H1 (cell line): ENCODE data around the gene ATP13A2. TPM values are rescaled to one million over a fixed set of nuclear protein-coding genes. Genes with fewer than 3 reads are reported as not detected.

ENCODE experiments used
- CTCF ChIA-PET: fragments of 300-600 bp; sonication (Branson Sonifier 250); formaldehyde crosslinking; loops from one replicate; lab custom pipeline; 2021; ENCODE audit not compliant: partially characterized antibody; lab: Charles Lee
- POLR2A ChIA-PET: fragments of 300-600 bp; sonication (Branson Sonifier 250); formaldehyde crosslinking; loops from one replicate; lab custom pipeline; 2021; ENCODE audit warnings: inconsistent platforms; ENCODE audit not compliant: partially characterized antibody; lab: Charles Lee
- DNase-seq, 2 experiments: peaks; one replicate each; pipeline versions ENCODE4 v3.0.0 to v3.0.0-alpha.2; 2010 to 2022; ENCODE audit warnings: low spot score in 2 of 2, low read depth in 1 of 2, mixed read lengths in 1 of 2
- FAIRE-seq: peaks from 2 replicates; lab custom pipeline; 2011; peaks lifted over from hg19 to GRCh38; lab: Jason Lieb, UNC
- H2AFZ ChIP-seq: 2 replicates; pipeline ENCODE4 v1.8.1; 2012; ENCODE audit warnings: low read length, inconsistent platforms
- H2AK5ac ChIP-seq: 2 replicates; pipeline ENCODE4 v1.6.1; 2013; ENCODE audit warnings: low read depth, low read length
- H2BK120ac ChIP-seq: replicated peaks from 2 replicates; pipeline ENCODE3; 2013; ENCODE audit warnings: low read depth, low read length, inconsistent platforms
- H2BK12ac ChIP-seq: 2 replicates; pipeline ENCODE4 v1.6.1; 2013; ENCODE audit warnings: low read depth, low read length
- H2BK15ac ChIP-seq: 2 replicates; pipeline ENCODE4 v1.6.1; 2013; ENCODE audit warnings: low read length
- H2BK20ac ChIP-seq: 2 replicates; pipeline ENCODE4 v1.6.1; 2013; ENCODE audit warnings: low read length
- H2BK5ac ChIP-seq: 2 replicates; pipeline ENCODE4 v1.6.1; 2013; ENCODE audit warnings: low read depth, low read length
- H3K14ac ChIP-seq: 2 replicates; pipeline ENCODE4 v1.6.1; 2013; ENCODE audit warnings: inconsistent platforms; ENCODE audit not compliant: insufficient read length
- H3K18ac ChIP-seq: 2 replicates; pipeline ENCODE4 v1.6.1; 2013; ENCODE audit warnings: low read length; ENCODE audit errors: extremely low read depth
- H3K23ac ChIP-seq: 2 replicates; pipeline ENCODE4 v1.6.1; 2013; ENCODE audit warnings: inconsistent platforms; ENCODE audit not compliant: insufficient read length
- H3K23me2 ChIP-seq: 2 replicates; pipeline ENCODE4 v1.6.1; 2013; ENCODE audit warnings: low read depth, low read length
- H3K27ac ChIP-seq: 2 replicates; pipeline ENCODE4 v1.6.1; 2011; ENCODE audit warnings: low read depth, low read length, inconsistent platforms
- H3K27me3 ChIP-seq, 4 experiments: replicated peaks in 1 of 4; 1 replicate in 1 of 4; 2 replicates in 3 of 4; pipeline versions ENCODE4 v1.6.1 to v1.8.1; 2011 to 2013; ENCODE audit warnings: low read length in 3 of 4, mild to moderate bottlenecking in 3 of 4, inconsistent platforms in 2 of 4, mixed read lengths in 2 of 4, moderate library complexity in 1 of 4; ENCODE audit not compliant: control insufficient read depth in 3 of 4, insufficient read depth in 3 of 4; ENCODE audit errors: extremely low read depth in 1 of 4
- H3K36me3 ChIP-seq, 4 experiments: 2 replicates each; pipeline versions ENCODE4 v1.6.1 to v1.8.1; 2011 to 2013; ENCODE audit warnings: mild to moderate bottlenecking in 4 of 4, low read length in 3 of 4, moderate library complexity in 2 of 4, control low read depth in 1 of 4, inconsistent platforms in 1 of 4; ENCODE audit not compliant: insufficient read depth in 4 of 4, control insufficient read depth in 2 of 4
- H3K4ac ChIP-seq: replicated peaks from 2 replicates; pipeline ENCODE3; 2013; ENCODE audit warnings: low read length, low read depth, mixed read lengths, inconsistent platforms; ENCODE audit not compliant: insufficient read length
- H3K4me1 ChIP-seq, 4 experiments: replicated peaks in 1 of 4; 1 replicate in 1 of 4; 2 replicates in 3 of 4; pipeline versions ENCODE4 v1.6.1 to v1.8.1; 2011 to 2013; ENCODE audit warnings: low read length in 3 of 4, inconsistent platforms in 2 of 4, mixed read lengths in 1 of 4; ENCODE audit not compliant: insufficient read depth in 4 of 4, control insufficient read depth in 3 of 4
- H3K4me2 ChIP-seq, 2 experiments: 2 replicates each; pipeline versions ENCODE4 v1.6.1 to v1.8.1; 2011 to 2013; ENCODE audit warnings: low read depth in 2 of 2, low read length in 2 of 2, control low read depth in 1 of 2, inconsistent platforms in 1 of 2, mild to moderate bottlenecking in 1 of 2; ENCODE audit not compliant: insufficient read depth in 1 of 2
- H3K4me3 ChIP-seq, 4 experiments: fragments of 200-600, 300-600 bp in 1 of 4; sonication (generic), shearing (Covaris generic), sonication (Bioruptor Twin) in 1 of 4; 2 replicates each; pipeline versions ENCODE4 v1.5.1 to v1.8.1; 2011 to 2016; ENCODE audit warnings: low read length in 4 of 4, low read depth in 3 of 4, control low read depth in 2 of 4, inconsistent platforms in 2 of 4, mild to moderate bottlenecking in 2 of 4, mixed read lengths in 1 of 4, moderate library complexity in 1 of 4; ENCODE audit not compliant: insufficient read depth in 2 of 4; ENCODE audit errors: extremely low read depth in 1 of 4
- H3K56ac ChIP-seq: replicated peaks from 2 replicates; pipeline ENCODE3; 2013; ENCODE audit warnings: low read depth, mild to moderate bottlenecking, mixed read lengths, low read length, inconsistent platforms; ENCODE audit not compliant: insufficient read length
- H3K79me1 ChIP-seq: 2 replicates; pipeline ENCODE4 v1.6.1; 2013; ENCODE audit warnings: low read depth, low read length, control low read depth
- H3K79me2 ChIP-seq, 2 experiments: 2 replicates each; pipeline versions ENCODE4 v1.6.1 to v1.8.1; 2012 to 2013; ENCODE audit warnings: low read length in 2 of 2, mild to moderate bottlenecking in 2 of 2, inconsistent platforms in 1 of 2; ENCODE audit not compliant: insufficient read depth in 2 of 2, control insufficient read depth in 1 of 2
- H3K9ac ChIP-seq, 4 experiments: replicated peaks in 1 of 4; 1 replicate in 1 of 4; 2 replicates in 3 of 4; pipeline versions ENCODE4 v1.6.1 to v1.8.1; 2011 to 2013; ENCODE audit warnings: low read depth in 3 of 4, low read length in 3 of 4, control low read depth in 2 of 4, mild to moderate bottlenecking in 2 of 4, moderate library complexity in 2 of 4, inconsistent platforms in 1 of 4; ENCODE audit errors: extremely low read depth in 1 of 4
- H3K9me3 ChIP-seq, 2 experiments: 2 replicates each; pipeline versions ENCODE4 v1.6.1 to v1.8.1; 2012 to 2013; ENCODE audit warnings: mild to moderate bottlenecking in 2 of 2, moderate library complexity in 2 of 2, control low read depth in 1 of 2, inconsistent platforms in 1 of 2, low read depth in 1 of 2, low read length in 1 of 2, mixed read lengths in 1 of 2; ENCODE audit not compliant: insufficient read depth in 2 of 2
- H4K20me1 ChIP-seq, 2 experiments: replicated peaks in 1 of 2; 2 replicates each; pipeline versions ENCODE3 to v1.8.1; 2011 to 2013; ENCODE audit warnings: inconsistent platforms in 2 of 2, low read length in 2 of 2, mild to moderate bottlenecking in 1 of 2; ENCODE audit not compliant: insufficient read depth in 2 of 2, control insufficient read depth in 1 of 2
- H4K5ac ChIP-seq: 2 replicates; pipeline ENCODE4 v1.6.1; 2013; ENCODE audit warnings: low read length, low read depth, mixed read lengths, inconsistent platforms; ENCODE audit not compliant: insufficient read length
- H4K8ac ChIP-seq: 2 replicates; pipeline ENCODE4 v1.8.0; 2013; ENCODE audit warnings: mild to moderate bottlenecking, moderate library complexity, low read length, inconsistent platforms; ENCODE audit not compliant: insufficient read depth; ENCODE audit errors: extremely low read depth
- H4K91ac ChIP-seq: replicated peaks from 2 replicates; pipeline ENCODE3; 2013; ENCODE audit warnings: low read length, mixed read lengths, inconsistent platforms; ENCODE audit not compliant: insufficient read length
- BCL11A ChIP-seq, 2 experiments: IDR thresholded peaks; one replicate each; pipeline ENCODE4 v1.6.1; 2011; ENCODE audit warnings: low read depth in 2 of 2, low read length in 2 of 2, mild to moderate bottlenecking in 2 of 2
- KDM5A ChIP-seq: fragments of 200-600 bp; IDR thresholded peaks from 2 replicates; pipeline ENCODE4 v1.7.1; 2012; ENCODE audit warnings: mild to moderate bottlenecking, low read length, inconsistent platforms, mixed read lengths
- WGBS, 2 experiments: shearing (Covaris generic) in 1 of 2; methylation state at CpG; one replicate each; pipeline versions ENCODE4 v1.1.6 to v1.1.7; 2013 to 2015; ENCODE audit warnings: low lambda C conversion rate in 2 of 2, mixed read lengths in 2 of 2, inconsistent platforms in 1 of 2, low coverage in 1 of 2, missing lambda C conversion rate in 1 of 2; ENCODE audit not compliant: insufficient replicate concordance in 2 of 2, insufficient coverage in 1 of 2, insufficient read length in 1 of 2; ENCODE audit errors: extremely low coverage in 1 of 2, missing lambda C conversion rate in 1 of 2; 5-methylcytosine and 5-hydroxymethylcytosine counted together
- polyA plus RNA-seq, 7 experiments: library from polyadenylated mRNA; depleted of rRNA in 3 of 7; stranded (reverse) in 5 of 7; unstranded in 2 of 7; fragments of >200 nt in 5 of 7; fragments of 200-250 nt in 2 of 7; gene quantifications; 1 replicate in 5 of 7; 2 replicates in 1 of 7; 4 replicates in 1 of 7; pipeline versions ENCODE4 v1.2.1 to v1.2.3, GENCODE V29; 2011 to 2013; ENCODE audit warnings: missing spikeins in 2 of 7, mixed read lengths in 2 of 7
- total RNA-seq: library from RNA; stranded (reverse); fragmentation: NEBNext Ultra II Directional; extraction: Animal tissue kit (Norgen Biotek cat#: 25700); gene quantifications from 2 replicates; pipeline ENCODE4 v1.2.1, GENCODE V29; 2021

Gene ATP13A2
- total and polyA plus RNA-seq, 2 of the 8 experiments (the other 6 are each of a cell fraction or from before 2014, with no cell fraction given), result 82.1 to 83.6 TPM

- Histone ChIP-seq H3K9ac (no peak overlapping the region), H3K79me1 (no peaks in the 10 kb centered on the region), H3K56ac (no peak overlapping the region), H4K91ac (no peak overlapping the region), H4K20me1 (peaks cover 0 to 2% of the 10 kb centered on the region in 2 experiments), H4K8ac (no peak overlapping the region), H3K23me2 (no peaks in the 10 kb centered on the region), H3K4me2 (no peak overlapping the region), H3K27me3 (no peaks in the 10 kb centered on the region), H2AK5ac (no peak overlapping the region), H3K79me2 (no peaks in the 10 kb centered on the region), H3K4me3 (no peak overlapping the region), H3K18ac (no peak overlapping the region), H4K5ac (no peak overlapping the region), H3K14ac (no peak overlapping the region), H3K36me3 (peaks cover 4 to 28% (median 5%) of the 10 kb centered on the region in 4 experiments; a peak in 6 of 8 replicates), H2BK15ac (no peak overlapping the region), H2BK12ac (no peak overlapping the region), H3K23ac (no peak overlapping the region), H3K9me3 (no peaks in the 10 kb centered on the region), H2BK20ac (no peak overlapping the region), H3K27ac (no peak overlapping the region), H3K4me1 (no peaks in the 10 kb centered on the region), H2BK120ac (no peak overlapping the region), H2BK5ac (no peak overlapping the region), H3K4ac (no peak overlapping the region), H2AFZ (no peak overlapping the region)
- no peak for TF ChIP-seq BCL11A (IDR thresholded peaks at IDR 0.05; ENCODE audit: low read depth in 2 of 2, low read length in 2 of 2)
- TF ChIP-seq KDM5A, result no peak
- POLR2A ChIA-PET, result interaction anchor here (0.8 to 1.0 kb wide), 2 partner anchors 25 to 54 kb away, joined by 3 read pairs; no protein-coding TSS in a partner anchor
- 91% methylated on average over 4 of the region's 4 CpGs; no CpG with 5 or more reads in 1 of the 2 experiments for WGBS, 2 experiments
- no peak for FAIRE-seq
- DNase-seq, result no peak
- CTCF ChIA-PET, result interaction anchor here (1.1 to 2.9 kb wide), 3 partner anchors 12 to 70 kb away, joined by 4 to 15 read pairs (median 5); no protein-coding TSS in a partner anchor
Observed at GRCh38 chr1:17033481-17033880, 21.8 kb upstream of the ATP13A2 start.
